H1 (cell line): ENCODE measurements around the gene SPIB. TPM values are rescaled to one million over a fixed set of nuclear protein-coding genes. Genes with fewer than 3 reads are reported as not detected.

Experiments
- FOSL1 ChIP-seq: IDR thresholded peaks from 2 replicates; pipeline ENCODE4 v1.6.1; 2011; ENCODE audit warnings: mild to moderate bottlenecking, low read depth, low read length, moderate library complexity; ENCODE audit not compliant: insufficient read depth
- GTF2F1 ChIP-seq: IDR thresholded peaks from 2 replicates; pipeline ENCODE4 v1.6.1; 2012; ENCODE audit warnings: low read depth, low read length, improper control_type of control experiment, borderline replicate concordance
- JUN ChIP-seq: IDR thresholded peaks from 2 replicates; pipeline ENCODE4 v1.6.1; 2011; ENCODE audit warnings: low read depth, mild to moderate bottlenecking, improper control_type of control experiment, low read length
- RBBP5 ChIP-seq: IDR thresholded peaks from 2 replicates; pipeline ENCODE4 v1.7.1; 2012; ENCODE audit warnings: low read depth, mild to moderate bottlenecking, inconsistent platforms, low read length, moderate library complexity, borderline replicate concordance
- SIX5 ChIP-seq: IDR thresholded peaks from 2 replicates; pipeline ENCODE4 v1.6.1; 2011; ENCODE audit warnings: mild to moderate bottlenecking, low read depth, low read length
- SUZ12 ChIP-seq: fragments of 200-600 bp; sonication (generic); IDR thresholded peaks from 2 replicates; pipeline ENCODE4 v1.6.1; 2012; ENCODE audit warnings: mild to moderate bottlenecking, inconsistent platforms, low read length, moderate library complexity, mixed read lengths
- polyA plus RNA-seq, 7 experiments: library from polyadenylated mRNA; depleted of rRNA in 3 of 7; stranded (reverse) in 5 of 7; unstranded in 2 of 7; fragments of >200 nt in 5 of 7; fragments of 200-250 nt in 2 of 7; gene quantifications; 1 replicate in 5 of 7; 2 replicates in 1 of 7; 4 replicates in 1 of 7; pipeline versions ENCODE4 v1.2.1 to v1.2.3, GENCODE V29; 2011 to 2013; ENCODE audit warnings: missing spikeins in 2 of 7, mixed read lengths in 2 of 7
- total RNA-seq: library from RNA; stranded (reverse); fragmentation: NEBNext Ultra II Directional; extraction: Animal tissue kit (Norgen Biotek cat#: 25700); gene quantifications from 2 replicates; pipeline ENCODE4 v1.2.1, GENCODE V29; 2021
- TF ChIP-seq, protein P1 (sequence below), 3 experiments: IDR thresholded peaks; 1 replicate in 2 of 3; 2 replicates in 1 of 3; pipeline versions ENCODE4 v1.5.1 to v1.6.1; 2011; ENCODE audit warnings: low read length in 3 of 3, mild to moderate bottlenecking in 3 of 3, inconsistent platforms in 2 of 3, low read depth in 1 of 3, moderate library complexity in 1 of 3; ENCODE audit not compliant: insufficient read depth in 1 of 3; ENCODE audit errors: control extremely low read depth in 1 of 3

Gene SPIB
- total and polyA plus RNA-seq, 2 of the 8 experiments (the other 6 are each of a cell fraction or from before 2014, with no cell fraction given): 11.1 to 17.4 TPM

- TF ChIP-seq SIX5 (no peak), SUZ12 (no peak), GTF2F1 (no peak), FOSL1 (no peak), RBBP5 (no peak), JUN (no peak)
- TF ChIP-seq, protein P1, sequence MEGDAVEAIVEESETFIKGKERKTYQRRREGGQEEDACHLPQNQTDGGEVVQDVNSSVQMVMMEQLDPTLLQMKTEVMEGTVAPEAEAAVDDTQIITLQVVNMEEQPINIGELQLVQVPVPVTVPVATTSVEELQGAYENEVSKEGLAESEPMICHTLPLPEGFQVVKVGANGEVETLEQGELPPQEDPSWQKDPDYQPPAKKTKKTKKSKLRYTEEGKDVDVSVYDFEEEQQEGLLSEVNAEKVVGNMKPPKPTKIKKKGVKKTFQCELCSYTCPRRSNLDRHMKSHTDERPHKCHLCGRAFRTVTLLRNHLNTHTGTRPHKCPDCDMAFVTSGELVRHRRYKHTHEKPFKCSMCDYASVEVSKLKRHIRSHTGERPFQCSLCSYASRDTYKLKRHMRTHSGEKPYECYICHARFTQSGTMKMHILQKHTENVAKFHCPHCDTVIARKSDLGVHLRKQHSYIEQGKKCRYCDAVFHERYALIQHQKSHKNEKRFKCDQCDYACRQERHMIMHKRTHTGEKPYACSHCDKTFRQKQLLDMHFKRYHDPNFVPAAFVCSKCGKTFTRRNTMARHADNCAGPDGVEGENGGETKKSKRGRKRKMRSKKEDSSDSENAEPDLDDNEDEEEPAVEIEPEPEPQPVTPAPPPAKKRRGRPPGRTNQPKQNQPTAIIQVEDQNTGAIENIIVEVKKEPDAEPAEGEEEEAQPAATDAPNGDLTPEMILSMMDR (IDR thresholded peaks at IDR 0.05; ENCODE audit: control extremely low read depth in 1 of 3, insufficient read depth in 1 of 3, low read depth in 1 of 3, low read length in 3 of 3): no peak
These were observed 45.6 kb downstream of the SPIB start (continued) for GRCh38 chr19:50464348-50464747.
